DMS114 treated with DMSO at 0.1 percent for 48 hours (cell line): ENCODE data around the gene ACTR3C.
"Not testable (repeated sequence)": the region's sequence is repeated elsewhere in the genome, so short reads cannot be mapped to it uniquely, and the experiment has no call there.

Source experiments
- DNase-seq: peaks from one replicate; lab custom pipeline; 2025; ENCODE audit not compliant: unreplicated experiment; lab: John Stamatoyannopoulos, UW

ACTR3C gene

GRCh38 chr7:150285849-150286754 is 37.2 kb downstream of the ACTR3C start:
- DNase-seq: peak; percentile 37

- DNase-seq: not testable (repeated sequence)
Observed at GRCh38 chr7:150283608-150284007, 39.7 kb downstream of the ACTR3C start.

DNA sequence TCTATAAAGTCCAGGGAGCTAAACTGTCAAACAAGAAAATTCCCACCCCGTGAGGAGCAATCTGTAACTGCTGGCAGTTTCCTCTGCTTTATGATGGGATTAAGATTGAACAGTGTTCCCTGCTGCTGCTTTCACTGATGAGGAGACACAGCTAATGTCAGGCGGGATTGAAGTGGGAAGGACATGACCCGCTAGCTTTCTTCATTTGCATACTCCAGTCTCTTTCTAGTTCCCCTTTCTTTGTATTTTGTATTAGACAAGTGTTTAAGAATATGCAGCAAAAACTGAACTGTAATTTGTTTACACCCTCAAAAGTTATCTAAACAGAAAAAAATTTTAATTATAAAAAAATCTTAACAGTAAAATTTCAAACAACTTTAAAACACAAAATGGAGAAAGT is 40.2 kb downstream of the ACTR3C start:
- not testable (repeated sequence) for DNase-seq

DNA sequence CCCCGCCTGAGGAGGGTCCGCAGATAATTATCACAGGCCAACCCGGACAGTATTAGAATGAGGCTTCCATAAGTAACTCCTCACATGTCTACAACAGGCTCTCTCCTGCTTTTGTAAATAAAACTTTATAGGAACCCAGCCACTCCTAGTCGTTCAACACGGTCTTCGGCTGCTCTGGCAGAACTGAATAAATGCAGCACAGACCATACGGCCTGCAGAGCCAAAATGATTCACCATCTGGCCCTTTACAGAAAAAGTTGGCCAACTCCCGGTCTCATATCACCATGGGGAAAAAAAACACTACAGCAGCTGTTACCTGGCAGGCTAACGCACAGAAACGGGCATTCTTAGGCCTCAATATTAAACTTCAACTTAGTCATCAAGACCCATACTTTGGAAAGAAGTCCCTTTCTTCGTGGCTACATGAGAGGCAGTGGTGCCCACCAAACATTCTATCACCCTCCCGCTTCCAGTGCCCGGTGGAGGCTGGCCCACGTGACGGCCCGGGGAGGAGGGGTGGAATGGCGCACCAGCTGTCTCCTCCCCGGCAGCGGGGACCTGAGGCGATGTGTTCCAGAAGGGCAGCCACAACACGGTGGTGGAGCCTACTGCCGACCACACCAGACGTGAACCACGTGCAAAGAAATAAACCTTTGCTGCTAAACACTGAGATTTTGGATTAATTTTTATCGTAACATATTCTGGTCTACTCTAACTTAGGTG is 41.5 kb downstream of the ACTR3C start:
- DNase-seq: not testable (repeated sequence)

DNA sequence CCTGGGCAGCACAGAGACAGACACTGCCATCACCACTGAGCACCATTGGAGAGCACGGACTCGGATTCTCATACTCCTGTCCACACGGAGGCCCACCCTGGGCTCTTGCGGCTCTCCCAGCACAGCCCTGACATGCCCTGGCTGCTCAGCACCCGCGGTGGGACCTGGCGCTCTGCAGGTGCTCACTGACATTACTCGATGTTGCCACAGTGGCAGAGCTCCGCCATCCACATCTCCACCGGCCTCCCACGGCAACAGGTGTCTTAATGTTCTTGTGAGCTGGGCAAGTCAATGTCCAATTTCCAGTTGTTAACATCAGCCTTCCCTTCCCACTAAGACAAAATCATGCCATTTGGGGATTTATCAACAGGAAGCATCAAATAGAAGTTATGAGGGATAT is 45.0 kb downstream of the ACTR3C start:
- not testable (repeated sequence) for DNase-seq

DNA sequence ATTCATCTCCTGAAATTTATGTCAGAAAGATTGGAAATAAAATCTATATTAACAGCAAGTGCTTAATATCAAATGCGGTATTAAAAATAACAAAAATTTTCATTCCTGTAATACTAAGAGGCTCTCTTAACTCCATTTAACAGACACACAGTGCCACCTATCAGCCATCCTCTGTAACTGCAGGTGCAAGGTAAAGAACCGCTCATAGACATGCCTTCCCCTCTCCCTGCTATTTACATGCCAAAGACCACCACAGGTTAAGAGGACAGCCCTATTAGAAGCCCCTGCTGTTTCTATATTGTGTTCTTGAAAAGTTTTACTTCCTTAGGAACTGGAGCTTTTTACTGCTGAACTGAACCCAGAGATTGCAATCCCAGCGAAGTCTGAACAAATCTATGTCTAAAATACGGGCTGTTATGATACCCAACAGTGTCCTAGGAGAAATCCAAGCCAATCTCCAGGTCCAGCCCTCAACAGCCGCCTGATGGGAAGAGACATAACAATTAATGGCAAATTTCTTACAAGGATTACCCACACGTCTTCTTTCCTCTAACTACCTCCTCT is 47.1 kb downstream of the ACTR3C start:
- DNase-seq: peak; percentile 21

GRCh38 chr7:150271898-150272297 is 51.4 kb downstream of the ACTR3C start:
- DNase-seq: not testable (repeated sequence)

DNA sequence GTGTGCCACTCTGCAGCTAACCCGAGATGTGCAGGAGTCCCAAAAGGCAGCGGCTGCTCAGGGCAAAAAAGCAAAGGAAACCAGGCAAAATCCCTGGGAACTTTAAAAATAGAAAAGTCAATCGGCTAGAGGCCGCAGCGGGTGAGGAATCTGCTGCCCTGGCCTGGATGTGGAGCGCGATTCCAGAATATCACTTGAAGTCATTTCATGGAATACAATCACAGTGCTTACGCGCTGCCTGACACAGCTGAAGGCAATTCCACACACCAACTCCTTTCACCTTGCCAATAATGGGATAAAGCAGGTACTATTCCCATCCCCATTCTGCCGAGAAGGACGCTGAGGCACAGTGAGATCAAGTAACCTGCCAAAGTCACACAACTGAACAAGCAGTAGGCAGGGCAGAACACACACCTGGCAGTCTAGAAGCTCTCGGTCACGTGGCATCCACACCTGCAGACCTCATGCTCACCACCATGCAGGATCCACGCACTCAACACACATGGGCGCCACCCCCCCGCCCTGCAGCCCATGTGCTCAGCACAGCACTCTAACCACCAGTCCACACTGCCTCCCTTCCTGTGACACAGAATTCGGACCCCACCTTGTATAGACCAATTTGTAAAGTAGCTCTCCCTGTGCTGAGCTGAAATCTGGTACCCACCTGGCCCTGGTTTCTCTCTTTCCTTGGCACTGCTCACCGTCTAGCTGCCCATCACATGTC is 53.1 kb downstream of the ACTR3C start:
- not testable (repeated sequence) for DNase-seq

GRCh38 chr7:150268798-150269197 is 54.5 kb downstream of the ACTR3C start:
- DNase-seq: not testable (repeated sequence)

GRCh38 chr7:150268287-150268686 is 55.1 kb downstream of the ACTR3C start:
- not testable (repeated sequence) for DNase-seq

DNA sequence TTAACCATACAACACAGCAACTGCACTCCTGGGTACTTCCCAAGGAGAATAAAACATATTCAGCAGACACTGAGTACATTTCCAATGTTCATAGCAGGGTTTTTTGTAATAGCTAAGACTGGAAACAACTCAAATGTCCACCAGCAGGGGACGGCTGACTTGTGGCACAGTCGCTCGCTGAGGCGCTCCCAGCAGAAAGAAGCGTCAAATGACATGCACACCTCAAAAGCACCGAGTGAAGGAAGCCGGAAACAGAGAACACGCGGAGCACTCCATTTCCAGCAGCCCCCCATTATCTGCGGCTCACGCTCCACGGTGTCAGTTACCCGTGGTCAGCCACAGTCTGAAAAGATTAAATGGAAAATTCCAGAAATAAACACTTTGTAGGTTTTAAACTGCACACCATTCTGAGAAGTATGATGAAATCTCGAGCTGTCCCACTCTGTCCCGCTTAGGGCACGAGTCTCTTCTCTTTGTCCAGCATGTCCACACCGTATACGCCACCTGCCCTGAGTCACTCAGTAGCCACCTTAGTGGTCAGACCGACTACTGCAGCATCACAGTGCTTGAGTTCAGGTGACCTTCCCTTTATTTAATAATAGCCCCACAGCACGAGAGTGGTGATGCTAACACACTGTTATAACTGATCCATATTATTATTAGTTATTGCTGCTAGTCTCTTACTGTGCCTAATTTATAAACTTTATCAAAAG is 56.2 kb downstream of the ACTR3C start:
- DNase-seq: not testable (repeated sequence)

DNA sequence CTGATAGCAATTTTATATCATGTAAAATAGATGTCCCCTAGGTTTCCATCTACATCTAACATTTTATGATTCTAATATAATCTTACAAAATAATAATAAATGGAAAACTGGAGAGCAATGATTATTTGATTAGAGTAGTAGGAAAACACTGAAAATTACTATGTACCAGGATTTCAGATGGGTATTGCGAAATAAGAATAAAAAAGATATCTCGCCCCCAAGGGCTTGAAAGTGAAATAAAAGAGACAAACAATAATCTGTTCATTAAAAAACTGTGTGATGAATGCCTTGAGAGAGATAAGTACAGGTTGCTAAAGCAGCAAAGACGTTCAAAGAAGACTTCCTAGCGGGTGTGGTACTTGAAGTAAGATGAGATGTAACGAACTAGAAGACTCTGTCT is 60.7 kb downstream of the ACTR3C start:
- DNase-seq: not testable (repeated sequence)

DNA sequence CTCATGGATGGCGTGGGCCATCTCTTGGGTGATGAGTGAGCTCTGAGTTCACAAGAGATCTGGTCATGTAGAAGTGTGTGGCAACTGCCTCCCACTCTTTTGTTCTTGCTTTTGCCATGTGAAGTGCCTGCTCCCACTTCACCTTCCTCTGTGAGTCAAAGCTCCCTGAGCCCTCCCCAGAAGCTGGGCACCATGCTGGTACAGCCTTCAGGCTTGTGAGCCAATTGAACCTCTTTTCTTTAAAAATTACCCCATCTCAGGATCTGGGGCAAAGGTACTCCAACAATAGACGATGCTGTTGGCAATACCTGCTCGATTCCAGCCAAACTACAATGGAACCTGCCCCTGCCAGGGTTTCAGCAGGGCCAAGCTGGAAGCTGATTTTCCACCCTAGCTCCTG is 75.6 kb downstream of the ACTR3C start:
- not testable (repeated sequence) for DNase-seq

GRCh38 chr7:150245208-150245607 is 78.1 kb downstream of the ACTR3C start:
- DNase-seq: not testable (repeated sequence)

- not testable (repeated sequence) for DNase-seq
Observed at GRCh38 chr7:150242935-150243334, 80.4 kb downstream of the ACTR3C start.

GRCh38 chr7:150225444-150225843 is 97.9 kb downstream of the ACTR3C start:
- not testable (repeated sequence) for DNase-seq

DNA sequence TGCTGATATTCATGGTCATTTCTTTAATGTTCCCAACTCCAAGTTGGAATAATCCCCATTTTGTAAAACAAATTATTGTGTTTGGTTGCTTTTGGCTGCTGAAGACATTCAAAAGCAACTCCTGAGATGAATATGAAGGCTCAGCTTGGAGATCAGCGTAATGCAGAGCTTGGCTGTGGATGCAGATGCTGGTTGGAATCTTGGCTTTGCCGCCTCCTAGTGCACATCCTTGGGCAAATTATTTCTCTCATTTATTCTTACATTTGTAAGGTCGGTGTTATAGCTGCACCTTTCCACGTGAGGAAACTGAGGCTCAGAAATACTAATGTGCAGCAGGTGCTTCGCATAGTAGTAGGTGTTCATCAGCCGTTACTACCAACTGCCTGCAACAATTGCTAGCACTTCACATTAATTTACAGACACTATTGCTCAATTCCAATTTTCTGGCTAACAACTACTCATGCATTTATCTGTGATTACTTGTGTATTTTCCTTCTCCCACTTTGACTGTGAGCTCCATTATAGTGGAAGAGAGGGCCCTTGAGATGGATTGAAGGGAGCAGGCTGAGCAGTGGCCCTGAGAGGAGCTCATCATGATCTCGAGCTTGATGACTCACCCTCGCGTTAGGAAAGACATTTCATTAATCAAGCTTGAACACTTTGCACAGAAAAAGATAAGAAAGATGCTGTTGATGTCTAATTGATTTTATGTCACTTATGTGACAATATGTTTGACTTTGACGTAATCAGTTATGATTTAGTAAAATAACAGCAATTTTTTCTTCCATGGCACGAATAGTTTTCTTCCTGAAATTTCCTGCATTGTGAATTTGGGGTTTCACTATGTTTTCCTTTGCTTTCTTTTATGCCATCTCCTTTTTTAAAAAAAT is 101.0 kb downstream of the ACTR3C start:
- DNase-seq: peak; percentile 6

DNA sequence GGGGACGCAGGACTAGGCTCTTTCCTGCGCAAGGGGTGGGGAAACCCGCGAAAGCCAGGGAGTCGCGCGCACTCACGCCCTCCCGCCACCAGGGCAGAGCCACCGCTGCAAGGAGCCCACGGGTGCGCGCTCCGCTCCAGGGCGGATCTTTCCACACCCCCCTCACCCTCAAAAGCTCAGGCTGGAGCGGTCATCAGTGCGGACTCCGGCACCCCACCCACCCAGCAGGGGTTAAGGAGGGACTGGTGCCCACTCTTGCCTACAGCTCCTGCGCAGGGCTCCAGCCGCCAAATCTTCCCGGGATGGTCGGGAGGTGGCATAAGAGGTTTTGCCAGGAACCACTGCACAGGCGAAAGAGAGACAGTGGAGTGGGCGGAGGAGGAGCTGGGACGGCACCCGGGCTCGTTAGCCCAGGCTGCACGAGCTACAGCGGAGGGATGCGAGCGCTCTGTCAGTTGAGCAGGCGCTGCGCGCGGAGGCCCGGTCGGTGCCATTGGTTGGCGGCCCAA is 102.6 kb downstream of the ACTR3C start:
- DNase-seq: not testable (repeated sequence)
